NCI-H2227 (cell line): ENCODE measurements around the gene CDC34.
A peak's percentile ranks its signal among the peaks of the same experiment; 100 is the strongest.
"Not testable (repeated sequence)": the region's sequence is repeated elsewhere in the genome, so short reads cannot be mapped to it uniquely, and the experiment has no call there.

Experiments
- DNase-seq: peaks from one replicate; lab custom pipeline; 2025; ENCODE audit not compliant: unreplicated experiment; lab: John Stamatoyannopoulos, UW

CDC34 gene

DNA sequence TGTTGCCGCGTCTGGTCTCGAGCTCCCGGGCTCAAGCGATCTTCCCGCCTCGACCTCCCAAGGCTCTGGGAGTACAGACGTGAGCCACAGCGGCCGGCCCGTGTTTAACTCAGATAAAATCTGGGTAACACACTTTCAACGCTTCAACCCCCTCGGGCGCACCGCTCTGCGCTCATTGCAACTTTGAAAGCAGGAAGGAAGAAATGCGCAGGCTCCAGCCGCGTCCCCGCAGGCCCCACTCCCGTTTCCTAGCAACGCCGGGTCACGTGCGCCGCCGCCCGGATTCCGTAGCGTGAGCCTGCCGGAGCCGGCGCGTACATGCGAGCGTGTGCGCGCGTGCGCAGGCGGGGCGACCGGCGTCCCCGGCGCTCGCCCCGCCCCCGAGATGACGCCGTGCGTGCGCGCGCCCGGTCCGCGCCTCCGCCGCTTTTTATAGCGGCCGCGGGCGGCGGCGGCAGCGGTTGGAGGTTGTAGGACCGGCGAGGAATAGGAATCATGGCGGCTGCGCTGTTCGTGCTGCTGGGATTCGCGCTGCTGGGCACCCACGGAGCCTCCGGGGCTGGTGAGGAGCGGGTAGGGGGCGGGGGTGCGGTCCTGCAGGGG lies 40.7 kb downstream of the CDC34 start, which contains the start of gene BSG:
TSS of gene BSG (plus strand) at position 457 of the 603 bp plus-strand sequence. CDS start at position 496, 39 bp downstream.
- DNase-seq = peak; percentile 97

DNA sequence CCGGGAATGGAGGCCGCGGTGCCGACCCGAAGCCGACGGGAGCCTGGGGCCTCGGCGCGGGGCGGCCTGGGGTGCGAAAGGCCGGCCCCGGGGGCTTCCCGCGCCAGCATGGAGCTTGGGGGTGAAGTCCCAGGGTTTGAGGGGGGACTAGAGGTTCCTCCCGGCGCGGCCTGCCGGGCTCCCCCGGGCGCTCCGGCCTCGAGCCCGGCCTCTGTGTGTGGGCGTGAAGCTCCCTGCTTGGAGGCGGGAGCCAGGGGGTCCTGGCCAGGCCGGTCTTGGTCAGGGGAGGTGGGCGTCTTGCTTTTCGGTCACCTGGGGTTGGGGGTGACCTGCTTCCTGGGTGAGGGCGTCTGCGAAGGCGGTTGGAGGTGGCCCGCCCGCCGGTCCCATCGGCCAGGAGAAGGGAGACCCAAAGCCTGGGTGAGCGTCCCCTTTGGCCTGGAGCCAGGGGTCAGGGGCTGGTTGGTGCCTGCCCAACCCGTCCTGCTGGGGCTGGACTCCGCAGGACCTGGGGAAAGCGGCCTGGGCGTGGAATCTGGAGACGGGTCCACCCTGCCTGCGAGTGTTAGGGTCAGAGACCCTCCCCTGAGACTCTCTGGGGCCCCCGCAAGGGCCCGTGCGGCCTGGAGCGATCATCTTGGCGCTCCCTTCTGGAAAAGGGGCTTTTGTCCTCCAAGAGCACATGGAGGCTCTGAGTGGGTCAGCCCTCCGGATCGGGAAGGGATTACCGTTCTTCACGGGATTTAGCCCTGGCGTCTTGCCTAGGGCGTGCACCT lies 41.4 kb downstream of the CDC34 start:
- DNase-seq = peak; percentile 41

DNA sequence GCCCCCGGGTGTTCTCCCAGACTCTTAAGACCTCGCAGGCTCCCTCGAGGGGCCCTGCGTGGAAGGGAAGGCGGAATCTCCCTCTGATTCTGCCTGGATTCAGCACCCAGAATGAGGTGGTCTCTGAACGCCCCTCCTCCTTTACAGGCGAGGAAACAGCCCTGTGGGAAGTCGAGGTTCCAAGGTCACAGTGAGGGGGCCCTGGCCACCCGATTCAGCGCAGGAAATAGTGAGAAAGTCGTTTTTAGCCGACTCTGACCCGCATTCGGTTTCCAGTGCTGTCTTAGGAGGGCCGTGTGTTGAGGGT lies 41.9 kb downstream of the CDC34 start:
- no peak for DNase-seq

DNA sequence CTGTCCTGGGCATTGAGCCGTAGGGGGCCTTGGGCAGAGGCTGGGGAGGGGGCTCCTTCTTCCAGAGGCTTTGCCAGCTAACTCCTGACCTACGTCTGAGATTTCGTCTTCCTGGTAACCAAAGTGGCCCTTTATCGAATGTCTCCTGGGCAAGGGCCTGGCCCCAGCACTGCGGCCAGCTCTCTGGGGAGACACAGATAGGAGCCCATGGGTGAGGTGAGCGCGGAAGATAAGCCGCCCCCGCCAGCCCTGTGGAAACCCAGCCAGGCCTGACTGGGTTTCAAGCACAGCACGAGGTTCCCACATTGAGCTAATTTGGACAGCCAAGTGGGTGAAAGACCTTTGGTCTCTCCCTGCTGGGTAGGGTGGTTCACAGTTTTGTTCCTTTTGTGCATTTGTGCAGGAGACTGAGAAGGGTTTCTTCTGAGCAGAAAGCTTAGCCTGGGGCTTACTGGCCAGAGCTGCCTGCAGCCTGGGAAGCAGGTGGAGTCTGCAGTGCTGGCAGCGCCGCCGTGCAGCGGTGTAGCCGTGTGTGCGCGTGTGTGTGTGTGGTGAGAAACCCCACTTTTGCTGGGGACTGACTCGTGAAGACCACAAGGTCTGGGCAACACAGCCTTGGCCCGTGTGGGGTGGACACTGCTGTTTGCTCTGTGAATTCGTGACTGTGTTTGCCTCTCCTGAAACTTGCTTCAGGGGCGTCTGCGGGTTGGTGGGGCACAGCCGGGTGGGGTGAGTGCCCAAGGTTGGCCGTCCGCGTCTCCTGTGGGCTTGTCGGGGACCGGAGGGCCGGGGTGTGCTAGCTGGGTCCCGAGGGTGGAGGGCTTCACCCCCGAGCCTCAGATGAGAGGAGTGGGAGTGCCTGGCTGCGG lies 43.3 kb downstream of the CDC34 start:
- DNase-seq = peak; percentile 66

DNA sequence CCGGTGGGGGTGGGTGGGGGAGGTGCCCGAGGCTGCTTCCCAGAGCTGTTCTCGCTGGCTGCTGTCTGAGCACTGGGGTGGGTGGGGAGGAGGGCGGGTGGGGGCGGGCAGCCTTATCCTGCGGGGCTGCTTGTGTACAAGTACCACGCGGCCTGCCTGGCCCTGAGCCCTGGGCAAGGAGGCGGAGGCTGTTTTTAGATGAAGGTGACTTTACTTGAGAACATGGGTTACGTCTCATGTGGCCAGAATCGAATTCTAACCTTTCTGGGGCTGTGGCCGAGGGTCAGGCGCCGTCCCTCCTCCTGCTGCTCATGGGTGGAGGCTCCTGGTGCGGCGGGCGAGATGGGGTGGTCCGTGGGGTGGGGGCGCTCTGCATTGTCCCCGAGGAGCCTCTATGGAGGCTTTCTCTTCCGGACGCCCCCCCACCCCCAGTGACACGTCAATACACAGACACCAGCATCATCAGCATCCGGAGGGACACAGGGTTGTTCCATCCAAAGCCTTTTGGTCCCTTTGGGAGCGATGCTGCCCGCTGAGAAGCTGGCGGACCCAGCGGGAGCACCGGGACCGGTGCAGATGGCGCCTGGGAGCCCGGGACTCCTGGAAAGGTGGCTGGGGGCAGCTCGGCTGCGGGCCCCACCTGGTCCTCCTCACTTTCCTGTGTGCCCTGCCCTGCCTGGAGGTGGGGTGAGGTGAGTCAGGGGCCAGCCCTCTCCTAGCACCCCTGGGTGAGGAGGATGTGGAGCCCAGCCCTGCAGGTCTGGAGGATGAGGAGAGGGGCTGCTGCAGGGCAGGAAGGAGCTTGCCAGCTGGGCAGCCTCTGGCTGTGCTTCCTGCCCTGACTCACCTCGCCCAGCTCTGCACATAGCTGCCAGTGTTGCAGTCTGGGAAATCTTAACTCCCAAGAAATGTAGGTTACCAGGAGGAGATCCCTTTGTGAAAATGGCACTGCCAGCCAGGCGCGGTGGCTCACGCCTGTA lies 44.3 kb downstream of the CDC34 start:
- DNase-seq = peak; percentile 37

DNA sequence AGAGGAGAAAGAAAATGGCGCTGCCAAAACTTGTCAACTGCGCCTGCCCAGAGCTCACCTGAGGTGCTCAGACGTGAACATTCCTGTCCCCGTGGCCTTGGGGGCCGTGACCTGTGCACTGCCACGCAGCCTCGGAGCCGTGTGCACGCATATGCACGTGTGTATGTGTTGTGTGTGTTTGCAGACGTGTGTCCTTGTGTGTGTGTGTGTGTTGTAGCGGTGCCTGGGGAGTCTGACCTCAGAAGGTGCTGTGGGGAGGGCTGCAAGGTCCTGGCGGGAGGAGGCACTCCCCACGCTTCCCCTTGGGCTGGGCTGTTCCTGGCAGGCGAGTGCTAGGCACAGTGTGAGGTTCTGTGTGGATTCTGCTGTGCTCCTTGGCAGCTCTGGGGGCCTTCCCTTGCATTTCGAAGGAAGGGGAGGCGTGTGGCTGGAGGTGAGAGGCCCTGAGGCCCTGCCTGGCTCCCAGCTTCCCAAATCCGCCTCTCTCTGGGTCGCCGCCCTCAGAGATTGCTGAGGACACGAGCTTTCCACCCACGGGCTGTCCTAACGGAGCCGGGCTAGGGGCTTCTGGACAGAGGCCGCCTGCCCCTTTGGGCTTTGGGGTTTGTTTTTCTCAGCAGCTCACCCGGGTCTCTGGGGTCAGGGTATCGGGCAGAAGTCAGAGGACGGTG lies 45.3 kb downstream of the CDC34 start:
- DNase-seq = no peak

DNA sequence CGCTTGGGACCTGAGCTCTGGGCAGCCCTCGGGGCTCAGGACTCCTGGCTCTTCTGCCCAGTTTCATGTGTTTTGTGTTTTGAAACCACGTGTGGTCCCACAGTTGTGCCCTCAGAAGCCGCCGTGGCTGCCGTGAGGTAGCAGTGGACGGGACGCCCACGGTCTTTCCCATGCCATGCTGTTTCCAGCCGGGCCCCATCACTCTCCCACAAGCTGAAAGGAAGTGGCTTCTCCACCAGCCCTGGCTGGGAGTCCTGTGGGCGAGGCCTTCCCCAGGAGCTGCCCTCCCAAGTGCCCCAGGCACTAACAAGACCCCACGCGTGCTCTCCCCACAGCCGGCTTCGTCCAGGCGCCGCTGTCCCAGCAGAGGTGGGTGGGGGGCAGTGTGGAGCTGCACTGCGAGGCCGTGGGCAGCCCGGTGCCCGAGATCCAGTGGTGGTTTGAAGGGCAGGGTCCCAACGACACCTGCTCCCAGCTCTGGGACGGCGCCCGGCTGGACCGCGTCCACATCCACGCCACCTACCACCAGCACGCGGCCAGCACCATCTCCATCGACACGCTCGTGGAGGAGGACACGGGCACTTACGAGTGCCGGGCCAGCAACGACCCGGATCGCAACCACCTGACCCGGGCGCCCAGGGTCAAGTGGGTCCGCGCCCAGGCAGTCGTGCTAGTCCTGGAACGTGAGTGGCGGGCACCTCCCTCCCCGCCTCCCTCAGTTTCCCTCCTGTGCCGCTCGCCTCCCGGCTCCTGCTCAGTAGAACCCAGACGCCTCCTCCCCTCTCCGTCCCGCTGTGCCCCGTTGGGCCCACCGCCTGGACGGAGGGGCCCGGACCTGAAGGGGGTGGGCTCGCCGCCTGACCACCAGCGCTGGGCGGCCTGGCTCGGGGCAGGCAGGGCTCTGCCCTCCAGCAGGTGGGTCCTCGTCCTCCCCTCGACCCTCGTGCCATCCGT lies 46.2 kb downstream of the CDC34 start:
- no peak for DNase-seq

DNA sequence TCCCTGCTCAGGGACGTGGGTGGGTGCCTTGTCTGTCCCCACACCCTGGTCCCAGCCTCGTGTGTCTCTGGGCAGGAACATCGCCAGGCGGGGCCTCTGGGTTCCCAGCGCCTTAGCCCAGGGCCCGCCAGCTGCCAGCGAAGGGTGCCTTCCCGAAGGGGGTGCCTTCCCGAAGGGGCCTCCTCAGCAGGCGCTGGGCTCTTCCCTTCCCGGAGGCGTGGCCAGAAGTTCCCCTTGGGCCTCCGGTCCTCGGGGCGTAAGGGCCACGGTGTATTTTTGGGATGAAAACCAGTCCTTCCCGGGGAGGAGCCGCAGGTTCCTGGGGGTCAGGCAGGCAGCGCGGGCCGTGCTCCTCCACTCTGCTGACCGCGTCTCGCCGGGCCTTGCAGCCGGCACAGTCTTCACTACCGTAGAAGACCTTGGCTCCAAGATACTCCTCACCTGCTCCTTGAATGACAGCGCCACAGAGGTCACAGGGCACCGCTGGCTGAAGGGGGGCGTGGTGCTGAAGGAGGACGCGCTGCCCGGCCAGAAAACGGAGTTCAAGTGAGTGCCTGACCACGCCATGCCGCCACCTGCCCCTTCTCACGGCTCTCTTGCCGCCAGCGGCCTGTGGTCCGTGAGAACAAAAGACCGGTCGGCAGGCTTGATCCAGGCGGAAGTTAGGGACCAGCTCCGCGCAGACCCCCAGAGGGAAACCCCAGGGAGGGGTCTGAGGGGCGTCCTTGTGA lies 47.7 kb downstream of the CDC34 start:
- no peak for DNase-seq

DNA sequence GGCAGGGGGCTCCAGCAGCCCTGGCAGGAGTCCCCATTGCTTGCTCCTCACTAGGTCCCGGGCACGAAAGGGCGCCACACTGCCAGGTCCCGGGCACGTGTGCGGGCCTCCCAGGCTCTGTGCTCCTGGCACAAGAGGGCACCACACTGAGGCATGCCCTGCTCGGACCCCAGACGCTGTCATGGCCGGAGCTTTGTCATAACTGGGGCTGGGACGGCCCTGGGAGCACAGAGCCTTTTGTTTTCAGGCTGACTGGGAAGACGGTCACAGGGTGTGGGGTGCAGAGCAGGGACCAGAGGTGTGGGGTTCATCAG lies 48.2 kb downstream of the CDC34 start:
- no peak for DNase-seq

DNA sequence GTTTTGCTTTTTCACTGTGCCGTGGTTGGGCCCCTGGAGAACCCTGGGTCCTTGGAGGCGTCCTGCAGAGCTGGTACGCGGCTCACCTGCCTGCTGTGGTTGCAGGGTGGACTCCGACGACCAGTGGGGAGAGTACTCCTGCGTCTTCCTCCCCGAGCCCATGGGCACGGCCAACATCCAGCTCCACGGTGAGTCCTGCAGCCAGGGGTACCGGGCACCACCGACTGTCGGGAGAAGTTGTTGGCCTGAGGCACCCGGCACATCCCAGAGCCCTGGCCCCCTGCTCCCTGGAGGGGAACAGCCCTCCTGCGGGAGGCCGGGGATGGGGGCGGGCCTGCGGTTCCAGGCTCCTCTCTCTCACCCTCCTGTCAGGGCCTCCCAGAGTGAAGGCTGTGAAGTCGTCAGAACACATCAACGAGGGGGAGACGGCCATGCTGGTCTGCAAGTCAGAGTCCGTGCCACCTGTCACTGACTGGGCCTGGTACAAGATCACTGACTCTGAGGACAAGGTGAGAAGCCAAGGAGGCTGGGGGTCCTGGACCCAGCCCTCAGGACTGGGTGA lies 48.8 kb downstream of the CDC34 start:
- DNase-seq = no peak

DNA sequence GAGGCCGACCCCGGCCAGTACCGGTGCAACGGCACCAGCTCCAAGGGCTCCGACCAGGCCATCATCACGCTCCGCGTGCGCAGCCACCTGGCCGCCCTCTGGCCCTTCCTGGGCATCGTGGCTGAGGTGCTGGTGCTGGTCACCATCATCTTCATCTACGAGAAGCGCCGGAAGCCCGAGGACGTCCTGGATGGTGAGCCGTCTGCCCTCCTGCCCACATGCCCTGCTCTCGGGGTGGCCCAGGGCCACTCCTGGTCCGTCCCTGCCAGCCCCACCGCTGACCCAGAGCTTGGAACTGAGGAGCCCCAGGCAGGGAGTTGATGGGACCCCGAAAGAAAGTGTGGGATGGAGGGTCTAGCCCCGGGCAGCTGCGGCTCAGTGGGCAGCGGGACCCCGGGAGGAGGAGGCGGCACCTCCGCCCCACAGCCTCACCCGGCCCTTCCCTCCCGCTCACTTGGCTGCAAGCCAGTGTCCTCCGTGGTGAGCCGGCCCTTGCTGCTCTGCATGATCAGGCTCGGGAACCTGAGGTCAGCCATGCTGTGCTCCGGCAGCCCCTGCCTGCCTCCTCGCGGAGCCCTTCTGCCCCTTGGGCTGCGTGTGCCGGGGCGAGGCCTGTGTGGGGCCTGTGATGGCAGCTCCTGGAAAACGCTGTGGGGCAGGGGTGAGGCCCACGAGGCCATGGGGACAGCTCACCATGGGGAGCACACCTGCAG lies 50.0 kb downstream of the CDC34 start:
- no peak for DNase-seq

DNA sequence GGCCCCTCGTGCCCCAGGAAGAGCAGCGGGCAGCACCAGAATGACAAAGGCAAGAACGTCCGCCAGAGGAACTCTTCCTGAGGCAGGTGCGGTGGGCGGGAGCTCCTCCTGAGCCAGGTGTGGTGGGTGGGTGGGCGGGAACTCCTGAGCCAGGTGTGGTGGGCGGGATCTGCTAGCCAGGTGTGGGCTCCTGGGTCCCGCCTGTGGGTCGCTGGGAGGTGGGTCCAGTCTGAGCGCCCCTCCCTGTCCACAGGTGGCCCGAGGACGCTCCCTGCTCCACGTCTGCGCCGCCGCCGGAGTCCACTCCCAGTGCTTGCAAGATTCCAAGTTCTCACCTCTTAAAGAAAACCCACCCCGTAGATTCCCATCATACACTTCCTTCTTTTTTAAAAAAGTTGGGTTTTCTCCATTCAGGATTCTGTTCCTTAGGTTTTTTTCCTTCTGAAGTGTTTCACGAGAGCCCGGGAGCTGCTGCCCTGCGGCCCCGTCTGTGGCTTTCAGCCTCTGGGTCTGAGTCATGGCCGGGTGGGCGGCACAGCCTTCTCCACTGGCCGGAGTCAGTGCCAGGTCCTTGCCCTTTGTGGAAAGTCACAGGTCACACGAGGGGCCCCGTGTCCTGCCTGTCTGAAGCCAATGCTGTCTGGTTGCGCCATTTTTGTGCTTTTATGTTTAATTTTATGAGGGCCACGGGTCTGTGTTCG lies 51.1 kb downstream of the CDC34 start:
- no peak for DNase-seq

DNA sequence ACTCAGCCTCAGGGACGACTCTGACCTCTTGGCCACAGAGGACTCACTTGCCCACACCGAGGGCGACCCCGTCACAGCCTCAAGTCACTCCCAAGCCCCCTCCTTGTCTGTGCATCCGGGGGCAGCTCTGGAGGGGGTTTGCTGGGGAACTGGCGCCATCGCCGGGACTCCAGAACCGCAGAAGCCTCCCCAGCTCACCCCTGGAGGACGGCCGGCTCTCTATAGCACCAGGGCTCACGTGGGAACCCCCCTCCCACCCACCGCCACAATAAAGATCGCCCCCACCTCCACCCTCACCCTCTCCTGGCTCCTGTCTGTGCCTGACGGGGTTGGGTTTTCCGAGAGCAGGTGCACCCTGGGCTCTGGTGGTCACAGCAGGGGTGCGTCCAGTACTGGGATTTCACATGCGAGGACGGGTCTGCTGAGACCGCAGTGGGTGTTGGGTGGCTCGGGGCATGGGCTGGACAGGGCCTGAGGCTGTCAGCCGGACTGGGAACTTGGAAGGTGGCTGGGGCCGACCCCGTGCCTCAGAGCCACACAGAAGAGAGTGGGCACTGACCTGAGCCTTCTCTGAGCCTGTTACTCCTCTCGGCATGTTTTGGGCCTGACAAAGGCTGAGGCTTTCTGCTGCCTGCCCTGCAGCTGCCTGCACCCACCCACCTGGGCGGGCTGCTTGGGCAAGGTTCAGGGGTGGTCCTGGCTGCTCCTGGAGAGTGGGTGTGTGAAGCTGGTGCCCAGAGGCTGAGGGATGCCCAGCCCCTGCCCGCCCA lies 51.8 kb downstream of the CDC34 start:
- no peak for DNase-seq

DNA sequence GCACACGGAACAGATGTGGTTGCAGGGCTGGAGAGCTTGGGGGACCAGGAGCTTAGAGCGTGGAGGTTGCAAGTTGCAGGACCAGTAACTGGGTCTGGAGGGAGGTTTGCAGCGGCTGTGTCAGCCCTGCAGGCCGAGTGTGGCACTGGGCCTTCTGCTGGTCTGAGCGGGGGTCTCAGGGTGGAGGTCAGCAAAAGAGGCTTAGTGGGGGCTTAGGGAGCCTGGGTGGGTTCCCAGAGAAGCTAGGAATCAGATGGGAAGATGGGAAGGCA lies 52.3 kb downstream of the CDC34 start:
- DNase-seq = no peak

DNA sequence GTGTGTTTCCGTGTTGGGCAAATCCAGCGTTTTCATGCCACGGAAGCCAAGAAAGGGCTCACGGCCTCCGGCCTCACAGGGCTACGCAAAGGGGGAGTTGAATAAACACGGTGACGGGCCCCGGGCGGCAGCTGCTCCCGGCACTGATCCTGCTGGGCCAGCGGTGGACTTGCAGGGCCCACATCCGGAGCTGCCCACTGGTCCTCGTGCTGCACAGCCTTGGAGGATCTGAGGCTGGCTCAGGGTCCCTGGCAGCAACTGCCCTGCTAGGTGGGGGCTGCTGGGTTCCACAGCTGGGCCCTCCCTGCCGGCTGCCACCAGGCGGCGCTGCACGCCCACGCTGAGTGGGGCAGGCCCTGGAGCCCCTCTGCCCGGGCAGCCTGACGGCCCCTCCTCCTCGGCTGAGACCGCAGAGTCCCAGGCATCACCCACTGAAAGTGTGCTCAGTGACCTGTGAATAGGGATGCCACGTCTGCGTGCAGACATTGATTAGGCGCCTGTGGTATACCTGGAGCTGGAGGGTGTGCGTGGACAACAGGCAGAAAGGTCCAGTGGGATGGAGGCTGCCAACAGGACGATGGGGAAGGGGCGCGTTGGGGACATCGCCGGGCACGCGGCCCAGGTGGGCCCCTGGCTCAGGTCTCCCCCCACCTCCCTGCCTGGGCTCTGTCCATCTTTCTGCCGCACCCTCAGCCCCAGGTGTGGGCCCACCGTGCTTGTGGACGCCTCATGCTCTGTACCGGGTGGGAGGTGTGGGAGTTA lies 52.9 kb downstream of the CDC34 start:
- DNase-seq = peak; percentile 61

DNA sequence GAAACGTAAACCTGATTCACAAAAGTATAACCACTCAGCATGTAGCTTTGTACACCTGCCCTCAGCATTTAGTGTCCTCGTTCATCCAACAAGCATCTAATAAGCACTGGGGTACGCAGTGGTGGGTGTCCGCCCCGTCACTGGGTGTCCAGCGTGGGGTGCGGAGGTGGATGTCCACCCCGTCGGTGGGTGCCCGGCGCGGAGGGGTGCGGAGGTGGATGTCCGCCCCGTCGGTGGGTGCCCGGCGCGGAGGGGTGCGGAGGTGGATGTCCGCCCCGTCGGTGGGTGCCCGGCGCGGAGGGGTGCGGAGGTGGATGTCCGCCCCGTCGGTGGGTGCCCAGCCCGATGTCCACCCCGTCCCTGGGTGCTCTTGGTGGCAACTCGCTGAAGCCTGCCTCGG lies 53.6 kb downstream of the CDC34 start:
- not testable (repeated sequence) for DNase-seq
